SIG-M5 treated with dmso at 0.1 percent for 504 hours (cell line): ENCODE data around the gene CACNA2D3.

ENCODE experiments used
- DNase-seq: peaks from one replicate; lab custom pipeline; 2025; ENCODE audit not compliant: unreplicated experiment; lab: John Stamatoyannopoulos, UW

Gene CACNA2D3

DNA sequence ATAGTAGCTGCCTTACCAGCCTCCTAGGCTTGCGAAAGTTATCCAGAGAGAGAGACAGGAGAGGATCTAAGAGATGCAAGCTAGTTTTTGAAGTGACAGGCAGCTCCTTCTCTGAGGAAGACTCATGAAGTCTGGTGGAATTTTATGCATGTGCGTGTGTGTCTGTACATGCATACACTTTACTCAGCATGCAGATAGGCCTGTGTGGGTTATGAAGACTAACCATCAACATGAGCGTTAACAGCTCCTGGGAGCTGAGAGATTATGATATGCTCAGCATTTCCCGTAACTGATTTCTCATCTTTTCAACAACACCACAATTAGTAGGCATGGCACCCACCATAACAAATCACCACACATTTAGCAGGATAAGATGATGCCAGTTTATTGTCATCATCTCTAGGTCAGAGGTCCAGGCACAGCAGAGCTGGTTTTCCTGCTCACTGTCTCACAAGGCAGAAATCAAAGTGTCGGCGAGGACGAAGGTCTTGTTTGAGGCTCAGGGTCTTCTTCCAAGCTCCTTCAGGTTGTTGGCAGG is 239.5 kb downstream of the CACNA2D3 start:
- no peak for DNase-seq

DNA sequence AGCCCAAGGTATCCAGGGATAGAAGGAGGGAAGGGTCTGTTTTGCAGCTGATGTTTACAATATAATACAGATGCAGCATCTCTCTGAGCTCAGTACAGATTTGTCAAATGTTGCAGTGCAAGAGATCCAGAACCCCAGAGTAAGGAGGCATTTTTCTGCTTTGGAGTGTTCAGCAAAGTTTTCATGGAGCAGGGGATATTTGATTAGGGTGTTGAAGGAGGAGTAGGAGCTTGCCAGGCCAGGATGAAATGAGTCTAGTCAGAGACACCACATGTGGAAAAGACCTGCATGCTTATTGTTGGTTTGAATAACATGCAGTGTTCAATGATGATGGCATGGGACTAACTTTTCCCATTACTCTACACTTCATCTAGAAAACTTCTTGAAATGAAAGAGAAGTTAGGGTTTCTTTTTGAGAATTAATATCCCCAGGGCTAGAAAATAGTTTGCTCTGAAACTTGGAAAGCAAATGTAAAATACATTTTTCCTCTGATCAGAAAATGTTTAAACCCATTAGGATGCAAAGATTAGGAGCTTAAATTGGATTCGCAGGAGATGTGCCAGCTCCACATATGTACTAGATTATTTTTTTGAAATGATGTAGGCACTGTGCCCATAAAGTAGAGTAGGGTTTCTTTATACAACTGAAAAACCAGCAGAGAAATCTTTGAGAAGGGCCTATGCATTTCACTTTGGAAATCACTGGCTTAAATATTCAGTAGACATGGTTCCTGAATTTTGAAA is 243.8 kb downstream of the CACNA2D3 start:
- no peak for DNase-seq

DNA sequence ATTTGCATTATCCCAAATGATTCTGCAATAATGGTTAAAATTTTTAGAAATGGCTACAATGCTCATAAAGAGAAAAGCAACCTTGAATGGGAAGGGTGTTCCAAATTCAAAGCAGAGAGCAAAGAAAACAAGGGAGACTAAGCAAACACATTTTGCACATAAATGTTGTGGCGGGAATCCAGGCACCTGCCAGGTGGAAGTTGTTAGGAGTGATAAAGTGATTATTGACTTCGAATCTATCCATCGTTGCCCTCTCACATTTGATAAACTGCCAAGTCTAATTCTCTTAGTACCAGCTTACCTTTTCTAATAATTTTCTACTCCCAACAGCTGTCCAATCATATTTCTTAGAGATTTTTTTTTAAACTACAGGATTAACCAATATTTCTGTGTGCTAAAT is 244.5 kb downstream of the CACNA2D3 start:
- DNase-seq: no peak

DNA sequence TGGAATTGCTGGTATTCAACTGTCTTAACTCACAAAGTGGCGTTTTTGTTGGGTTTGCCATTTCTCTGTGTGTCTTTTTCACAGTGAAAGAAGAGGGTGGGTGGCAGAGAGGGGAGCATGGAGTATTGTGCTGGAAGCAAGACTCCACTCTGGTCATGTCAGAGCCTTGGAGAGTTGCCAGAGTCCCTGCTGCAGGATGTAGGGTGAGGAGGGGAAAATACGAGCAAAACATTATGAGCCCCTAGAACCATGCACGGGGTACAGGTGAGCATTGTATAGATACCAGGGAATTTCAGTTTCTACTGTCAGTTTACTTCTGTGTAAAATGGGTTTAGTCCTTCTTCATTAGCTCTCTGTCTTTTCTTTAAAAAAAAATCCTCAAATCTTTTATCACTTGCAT is 249.9 kb downstream of the CACNA2D3 start:
- no peak for DNase-seq

DNA sequence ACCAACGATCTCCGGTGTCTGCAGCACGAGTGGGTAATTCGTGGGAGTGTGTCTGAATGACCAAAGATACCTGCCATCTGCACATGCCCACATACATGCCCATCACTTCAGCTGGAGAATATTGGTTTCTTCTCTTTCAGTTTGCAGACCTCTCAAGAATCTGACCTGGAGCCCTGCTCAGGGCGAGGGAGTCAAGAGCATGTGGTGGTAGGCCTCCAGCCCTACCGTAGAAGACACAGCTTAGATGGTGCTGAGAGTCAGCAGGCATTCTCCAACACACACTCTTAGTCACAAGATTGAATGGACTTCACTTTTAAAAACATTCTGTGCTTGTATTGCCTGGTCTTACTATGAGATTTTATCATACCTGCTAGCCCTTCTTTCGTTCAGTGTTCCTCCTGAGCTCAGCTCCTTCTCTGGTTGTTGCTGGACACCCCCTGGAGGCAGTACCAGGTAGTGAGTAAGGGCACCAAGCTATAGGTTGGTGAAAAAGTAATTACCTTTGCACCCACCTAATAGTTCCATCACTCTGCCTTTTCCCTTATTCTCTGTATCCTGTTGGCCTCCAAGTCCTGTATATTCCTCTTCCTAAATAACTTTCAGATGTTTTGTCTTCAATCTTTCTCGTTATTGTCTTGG is 252.0 kb downstream of the CACNA2D3 start:
- no peak for DNase-seq

DNA sequence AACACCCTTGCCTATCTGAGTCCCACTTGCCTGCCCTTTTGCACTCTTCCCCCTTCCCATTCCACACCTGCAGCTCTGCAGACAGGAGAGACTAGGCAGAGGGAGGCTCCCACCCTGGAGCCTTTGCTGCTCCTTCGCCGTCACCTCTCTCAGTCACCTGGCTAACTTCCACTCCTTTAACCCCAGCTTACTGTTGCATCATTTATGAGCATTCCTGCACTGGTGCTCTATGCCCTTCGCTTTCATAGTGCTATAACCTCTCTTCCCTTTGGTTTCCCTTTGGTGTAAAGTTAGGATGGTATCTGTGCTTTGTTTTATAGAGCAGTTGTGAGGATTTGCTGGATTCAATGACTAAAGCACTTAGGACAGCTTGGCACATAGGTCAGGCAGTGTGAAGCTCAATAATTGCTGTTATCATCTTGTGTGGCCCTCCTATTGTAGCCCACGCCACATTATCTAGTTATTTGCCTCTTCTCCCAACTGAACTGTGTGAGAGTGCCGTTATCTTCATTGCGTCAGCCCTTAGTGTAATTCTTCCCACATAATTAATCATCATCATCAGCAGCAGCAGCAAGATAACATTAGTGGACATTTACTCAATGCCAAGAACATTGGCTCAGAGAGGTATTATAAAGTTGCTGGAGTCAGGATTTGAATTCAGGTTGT is 253.9 kb downstream of the CACNA2D3 start:
- DNase-seq: no peak

DNA sequence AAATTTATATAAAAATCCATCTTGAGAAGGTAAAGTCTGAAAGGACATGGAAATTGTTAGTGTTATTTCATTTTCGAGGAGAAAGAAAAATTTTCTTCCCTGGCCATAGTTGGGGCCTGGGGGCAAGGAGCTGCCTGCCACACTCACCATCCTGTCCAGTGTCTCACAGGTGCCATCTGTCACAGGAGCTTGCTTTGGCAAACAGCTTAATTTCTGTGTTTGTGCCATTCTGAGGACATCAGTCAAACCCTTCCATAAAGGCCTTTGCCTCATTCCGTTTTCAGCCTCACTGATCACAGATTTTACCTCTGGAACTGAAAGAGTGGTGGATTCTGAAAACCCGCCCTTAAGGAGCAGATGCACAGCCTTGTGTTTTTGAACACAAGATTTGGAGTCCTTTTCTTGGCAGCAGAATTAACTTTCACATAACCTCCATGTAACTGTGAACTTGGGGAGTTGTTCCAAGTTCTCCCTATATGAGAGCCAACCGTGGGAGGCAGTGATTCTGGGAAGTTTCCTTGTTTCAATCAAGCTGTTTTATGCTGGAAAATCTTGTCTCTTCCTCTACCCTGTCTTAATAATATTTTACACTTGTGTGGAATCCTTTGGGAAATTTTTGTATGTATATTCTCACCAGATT is 254.7 kb downstream of the CACNA2D3 start:
- DNase-seq: no peak

DNA sequence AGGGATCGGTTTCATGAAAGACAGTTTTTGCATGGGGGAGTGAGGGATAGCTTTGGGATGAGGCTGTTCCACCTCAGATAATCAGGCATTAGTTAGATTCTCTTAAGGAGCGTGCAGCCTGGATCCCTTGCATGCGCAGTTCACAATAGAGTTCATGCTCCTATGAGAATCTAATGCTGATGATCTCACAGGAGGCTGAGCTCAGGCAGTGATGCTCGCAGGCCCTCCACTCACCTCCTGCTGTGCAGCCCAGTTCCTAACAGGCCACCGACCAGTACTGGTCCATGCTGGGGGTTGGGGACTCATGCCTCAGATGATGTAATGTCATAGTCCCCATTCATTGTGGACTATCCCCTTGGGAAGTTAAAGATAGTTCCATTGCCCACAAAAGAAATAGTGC is 255.8 kb downstream of the CACNA2D3 start:
- no peak for DNase-seq

DNA sequence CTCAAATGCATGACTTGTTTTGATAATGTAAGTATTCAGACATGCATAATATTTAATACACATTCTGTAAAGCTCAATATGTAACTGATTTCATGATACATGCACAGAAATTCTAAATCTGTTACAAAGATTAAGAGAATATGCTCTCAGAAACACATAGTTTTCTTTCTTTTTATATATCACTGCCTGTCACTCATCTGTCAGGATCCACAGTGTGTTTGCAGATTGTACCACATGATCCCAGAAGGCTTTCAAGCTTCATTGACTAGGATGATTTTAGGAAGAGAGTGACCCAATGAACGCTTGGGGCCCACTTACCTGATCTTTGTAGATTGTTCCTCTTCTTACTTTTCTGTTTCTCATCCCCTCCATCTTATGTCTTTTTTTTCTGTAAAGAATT is 261.9 kb downstream of the CACNA2D3 start:
- no peak for DNase-seq

DNA sequence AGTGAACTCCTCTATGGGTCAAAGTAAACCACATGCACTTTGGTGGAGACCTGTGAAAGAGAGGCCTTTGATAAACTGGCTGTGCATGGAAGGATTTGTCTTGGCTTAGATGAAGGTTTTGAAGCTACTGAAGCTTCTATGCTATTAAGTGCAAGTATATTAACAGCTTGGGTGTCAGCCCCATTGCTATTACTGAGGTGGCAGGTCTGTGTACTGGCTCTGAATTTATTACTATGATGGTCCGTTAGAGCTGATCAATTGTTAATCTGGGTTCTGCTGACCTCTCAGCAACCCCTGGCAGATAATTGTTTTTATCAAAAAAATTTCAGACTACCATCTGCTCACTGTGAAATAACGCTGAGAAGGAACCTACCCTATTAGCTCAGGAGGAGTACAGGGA is 268.2 kb downstream of the CACNA2D3 start:
- no peak for DNase-seq

DNA sequence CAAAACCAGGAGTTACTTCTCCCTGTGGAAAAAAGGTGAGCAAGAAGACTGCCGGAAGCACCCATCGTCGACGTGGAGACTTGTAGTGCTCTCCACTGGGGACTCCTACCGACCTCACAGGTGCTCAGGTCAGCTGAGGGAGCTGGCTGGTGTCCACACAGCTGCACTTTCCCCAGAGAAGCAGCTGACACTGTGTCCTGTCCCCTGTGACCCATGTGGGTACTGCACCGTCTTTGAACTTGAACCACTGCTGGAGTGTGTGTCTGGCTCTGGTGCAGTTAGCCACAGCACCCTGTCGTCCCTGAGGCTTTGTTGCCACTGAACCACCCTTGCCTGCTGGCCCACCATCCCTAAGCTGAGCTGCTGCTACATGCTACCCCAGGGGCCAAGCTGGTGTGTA is 270.8 kb downstream of the CACNA2D3 start:
- no peak for DNase-seq

DNA sequence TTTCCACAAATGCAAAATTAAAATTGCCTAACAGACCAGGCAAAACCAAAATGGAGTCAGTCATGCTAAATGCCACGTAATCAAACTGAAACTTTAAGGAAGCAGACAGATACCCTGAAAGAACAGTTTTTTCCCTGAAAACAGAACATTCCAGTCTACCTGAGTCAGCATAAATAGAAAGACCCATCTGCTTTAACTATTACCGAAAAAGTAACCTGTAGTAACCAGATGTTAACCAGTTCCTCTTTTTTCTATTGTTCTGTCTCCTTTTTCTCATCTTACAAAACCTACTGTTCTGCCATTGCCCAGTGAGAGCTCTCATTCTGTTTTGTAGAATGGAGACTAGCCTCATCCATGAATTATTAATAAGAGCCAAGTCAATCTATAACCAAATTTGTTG is 286.0 kb downstream of the CACNA2D3 start:
- no peak for DNase-seq

DNA sequence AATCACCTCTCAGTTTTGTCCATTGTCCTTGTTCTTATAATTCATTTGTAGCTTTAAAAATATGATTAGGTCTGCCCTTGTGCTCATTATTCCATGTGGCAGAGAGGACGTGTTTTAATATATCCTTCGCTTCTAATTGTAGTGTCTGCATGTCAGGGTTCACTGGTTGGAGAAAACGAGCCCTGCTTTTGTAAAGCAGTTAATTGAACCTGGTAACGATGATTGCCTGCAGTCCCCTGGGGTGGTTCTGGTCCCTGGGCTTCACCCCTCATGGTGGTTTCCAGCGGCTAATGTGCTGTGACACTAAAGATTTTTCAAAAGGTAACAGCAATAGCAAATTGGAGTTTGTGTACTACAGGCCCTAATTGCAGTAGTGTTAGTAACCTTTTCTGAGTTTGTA is 299.6 kb downstream of the CACNA2D3 start:
- DNase-seq: no peak

DNA sequence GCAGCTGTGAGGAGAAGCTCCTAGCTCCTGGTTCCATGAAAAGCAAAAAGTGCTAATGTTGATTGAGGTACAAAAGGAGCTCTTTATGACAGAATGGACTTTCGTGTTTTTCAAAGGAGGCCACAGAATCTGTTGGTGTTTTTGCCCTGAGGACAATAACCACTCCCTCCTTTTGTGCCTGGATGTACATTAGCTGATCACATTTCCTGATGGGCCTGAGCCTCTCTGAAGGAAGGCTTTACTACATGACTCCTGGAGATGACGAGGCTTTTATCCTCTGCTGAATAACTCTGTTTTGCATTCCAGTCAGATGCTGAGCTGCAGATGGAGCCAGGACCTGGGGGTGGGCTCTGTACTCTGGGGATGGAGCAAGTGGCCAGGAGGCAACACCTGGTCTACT is 301.9 kb downstream of the CACNA2D3 start:
- DNase-seq: no peak

DNA sequence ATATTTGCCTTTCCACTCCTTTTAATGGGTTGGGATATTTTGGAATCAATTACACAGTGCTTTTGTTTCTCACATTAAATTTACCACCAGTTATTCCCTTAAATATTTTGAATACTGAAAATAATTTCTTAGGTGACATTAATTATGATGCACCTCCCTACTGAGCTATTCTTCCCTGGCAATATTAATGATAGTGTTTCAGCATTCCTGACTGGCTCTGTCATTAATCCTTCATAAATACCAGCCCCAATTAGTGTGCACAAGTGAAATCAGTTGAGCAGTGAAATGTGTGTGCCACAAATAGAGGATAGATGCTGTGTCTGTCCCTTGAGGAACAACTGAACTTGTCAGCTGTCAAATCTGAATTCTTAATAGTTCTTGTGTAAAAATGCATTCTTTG is 304.0 kb downstream of the CACNA2D3 start:
- DNase-seq: no peak

DNA sequence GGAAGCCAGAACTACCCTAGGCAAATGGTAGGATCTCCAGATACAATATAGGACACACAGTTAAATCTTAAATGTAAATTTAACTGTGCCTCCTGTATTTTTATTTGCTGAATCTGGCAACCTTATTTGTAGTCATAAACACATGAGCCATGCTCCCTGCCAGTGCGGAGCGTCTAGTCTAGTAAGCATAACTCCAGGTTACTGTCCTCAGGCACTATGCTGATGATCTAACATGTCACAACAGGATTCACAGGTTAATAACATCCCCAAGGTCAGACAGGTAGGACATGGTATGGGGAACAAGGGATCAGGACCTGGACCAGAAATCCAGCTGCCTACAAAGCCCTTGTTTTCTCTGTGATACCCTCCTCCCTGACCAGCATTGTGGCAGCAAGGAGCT is 305.1 kb downstream of the CACNA2D3 start:
- no peak for DNase-seq

DNA sequence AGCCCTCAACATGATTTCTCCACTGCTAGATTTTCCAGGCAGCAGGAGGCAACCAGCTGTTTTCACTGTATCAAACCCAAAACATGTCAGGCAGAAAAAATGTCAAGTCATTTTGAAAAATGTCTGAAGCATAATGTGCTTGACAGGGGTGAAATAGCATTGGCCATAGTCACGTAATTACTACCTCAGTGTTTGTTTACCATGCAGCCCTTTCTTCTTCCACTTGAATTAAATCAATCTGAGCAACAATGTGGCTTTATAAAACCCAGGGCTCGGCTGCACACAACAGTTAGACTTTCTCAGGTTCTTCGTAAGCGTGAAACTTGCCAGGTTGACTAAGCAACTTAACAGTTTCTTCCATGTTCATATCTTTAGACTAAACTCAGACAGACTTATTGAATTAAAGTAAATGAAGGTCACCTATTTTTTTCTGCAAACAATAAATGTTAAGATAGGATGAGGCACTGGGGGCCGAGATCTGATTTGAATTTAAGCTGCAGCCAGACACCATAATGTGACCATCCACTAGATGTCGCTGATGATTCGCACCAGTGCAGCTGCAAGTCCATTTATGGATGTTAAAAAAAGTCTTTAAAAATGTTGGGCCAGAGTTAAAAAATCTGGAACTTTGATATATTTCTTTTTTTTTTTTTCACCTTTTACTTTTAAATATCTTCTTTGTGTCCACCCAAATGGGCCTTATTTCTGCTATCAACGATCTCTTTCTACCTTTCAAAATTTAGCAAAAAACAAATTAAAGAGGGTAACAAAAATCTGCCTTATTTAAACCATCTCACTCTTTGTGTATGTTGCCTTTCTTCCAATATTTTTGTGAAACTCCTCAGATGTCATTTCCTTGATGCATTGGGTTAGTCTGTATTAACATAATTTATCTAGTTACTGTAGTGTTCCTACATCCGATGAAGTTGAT is 305.9 kb downstream of the CACNA2D3 start:
- peak; percentile 45 for DNase-seq

DNA sequence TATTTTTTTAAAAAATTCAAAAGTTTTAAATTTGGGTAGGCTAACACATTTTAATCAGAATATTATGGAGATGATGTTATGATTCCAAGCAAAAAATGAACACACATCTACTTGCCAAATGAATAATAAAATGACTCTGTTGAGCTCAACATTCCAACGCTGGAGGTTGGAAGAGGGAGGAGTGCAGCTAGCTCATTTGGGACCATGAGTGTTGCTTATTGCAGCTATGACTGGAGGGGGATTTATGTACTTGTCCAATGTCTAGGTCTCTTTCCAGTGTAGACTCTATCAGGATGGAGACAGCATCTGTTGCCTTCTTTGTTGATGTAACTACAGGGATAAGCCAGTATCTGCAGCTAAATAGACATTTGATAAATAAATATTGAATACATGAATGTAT is 310.6 kb downstream of the CACNA2D3 start:
- no peak for DNase-seq

DNA sequence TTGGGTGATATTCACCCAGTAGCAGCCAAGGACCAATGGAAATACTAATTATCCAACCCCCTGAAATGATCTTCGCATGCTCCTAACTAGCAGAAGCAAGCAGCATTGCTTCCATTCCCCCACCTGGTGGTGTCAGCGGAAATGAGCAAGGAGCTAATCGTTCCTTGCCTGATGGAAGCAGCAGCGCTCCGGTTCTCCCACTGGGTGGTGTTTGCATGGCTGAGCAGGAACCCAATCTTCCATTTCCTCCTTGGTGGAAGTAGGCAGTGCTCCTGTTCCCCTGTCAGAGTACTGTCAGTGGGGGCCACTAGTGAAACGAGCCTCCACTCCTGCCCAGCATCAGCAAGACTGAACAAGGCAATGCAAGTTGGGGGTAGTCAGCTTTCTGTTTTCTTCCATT is 311.5 kb downstream of the CACNA2D3 start:
- peak; percentile 23 for DNase-seq

DNA sequence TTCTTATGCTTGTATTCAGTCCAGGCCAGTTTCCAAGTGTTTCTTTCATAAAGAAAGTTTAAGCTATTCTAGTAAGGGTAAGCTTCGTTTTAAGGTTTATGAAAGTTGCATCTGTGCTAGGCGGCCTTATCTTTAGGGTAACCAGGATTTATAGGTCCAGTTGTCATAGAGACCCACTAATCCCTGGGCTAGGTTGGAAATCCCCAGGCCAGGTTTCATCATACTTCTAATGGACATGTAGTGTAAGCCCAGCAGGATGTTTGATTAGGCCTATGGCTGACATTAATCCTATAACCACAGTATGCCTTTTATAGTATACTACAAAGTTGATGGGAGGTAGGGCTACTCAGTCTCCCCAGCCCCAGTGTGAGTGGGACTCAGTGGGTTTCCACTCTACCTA is 312.4 kb downstream of the CACNA2D3 start:
- no peak for DNase-seq

DNA sequence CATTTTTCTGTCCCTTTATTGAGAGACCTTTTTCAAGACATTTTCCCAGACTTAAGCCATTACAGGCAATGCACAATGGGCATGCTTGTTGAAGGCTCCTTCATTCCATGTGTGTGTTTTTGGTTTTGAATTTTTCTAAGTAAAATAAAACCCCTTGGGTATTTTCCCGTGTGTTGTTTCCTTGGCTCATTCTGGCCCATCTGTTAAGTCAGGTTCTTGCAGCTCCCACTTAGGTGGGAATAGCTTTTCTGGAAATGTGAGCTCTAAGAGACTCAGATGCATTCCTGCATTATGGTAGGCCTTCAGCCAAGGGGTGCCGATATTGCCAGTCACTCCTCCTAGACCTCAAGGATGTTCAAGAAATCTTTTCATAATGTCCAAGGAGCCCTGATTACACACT is 314.9 kb downstream of the CACNA2D3 start:
- no peak for DNase-seq
